ENCODE results near the gene COPB2. TPM values are rescaled to one million over a fixed set of nuclear protein-coding genes. Genes with fewer than 3 reads are reported as not detected.

COPB2 gene
- total RNA-seq, 5 donors from 2014 or later (not counting 1 experiment from before 2014, with no cell fraction given), result 25.6 to 76.6 (median 68.2) TPM

DNA sequence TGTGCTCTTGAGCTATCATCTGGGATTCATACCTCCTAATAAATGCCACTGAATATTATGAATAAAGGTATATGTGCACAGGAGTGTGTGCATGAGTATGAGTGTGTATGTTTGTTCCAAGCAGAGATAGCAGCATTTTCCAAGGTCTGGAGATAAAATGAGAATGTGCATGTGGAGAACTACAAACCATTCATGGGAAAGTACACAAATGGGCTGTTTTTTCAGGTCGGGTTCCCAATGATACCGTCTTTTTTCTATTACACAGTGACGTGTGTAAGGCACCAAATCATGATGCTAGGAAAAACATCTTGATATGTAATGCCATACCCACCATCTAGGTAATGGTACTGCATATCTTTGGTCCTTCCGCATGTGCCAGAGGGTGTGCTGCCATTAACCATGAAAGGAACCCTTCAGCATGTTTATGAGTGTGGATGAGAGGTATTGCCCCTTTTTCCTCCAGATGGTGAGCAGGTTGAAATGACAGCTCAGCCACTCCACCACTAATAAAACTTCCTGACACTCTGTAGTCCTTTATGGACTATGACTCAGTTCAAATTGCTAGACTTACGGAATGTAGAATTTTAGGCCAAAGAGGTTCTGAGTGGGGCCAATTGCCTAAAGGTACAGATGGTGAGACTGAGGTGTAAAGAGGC lies 36.4 kb upstream of the COPB2 start:
- H3K9me3 ChIP-seq, result no peaks in the 10 kb centered on the region
- Mint-ChIP-seq H3K27ac (no peak overlapping the region), H3K9me3 (no peaks in the 10 kb centered on the region), H3K27me3 (no peaks in the 10 kb centered on the region), H3K4me3 (no peak overlapping the region), H3K36me3 (peaks cover 14% of the 10 kb centered on the region), H3K4me1 (no peaks in the 10 kb centered on the region)
- H3K4me1 ChIP-seq (ENCODE audit: control insufficient read depth in 1 of 2, extremely low read depth in 1 of 2, insufficient read depth in 2 of 2, low read length in 2 of 2), result no peaks in the 10 kb centered on the region
- H3K4me3 ChIP-seq (ENCODE audit: control insufficient read depth in 1 of 2, extremely low read depth in 1 of 2, low read length in 1 of 2), result no peak overlapping the region
- DNase-seq (no peak), ATAC-seq (replicated peaks in 1 of 4) (no peak)
- H3K36me3 ChIP-seq (ENCODE audit: control insufficient read depth in 2 of 2, extremely low read depth in 1 of 2, insufficient read depth in 1 of 2, low read length in 1 of 2), result no peaks in the 10 kb centered on the region
- ChIA-PET POLR2A (no interaction called here), CTCF (no interaction called here)
- no peak overlapping the region for H3K27ac ChIP-seq (ENCODE audit: low read length)
- 83% methylated on average over 1 of the region's 5 CpGs for WGBS (ENCODE audit: insufficient coverage)
- H3K27me3 ChIP-seq (replicated peaks in 1 of 2; ENCODE audit: control insufficient read depth in 2 of 2, extremely low read depth in 1 of 2, insufficient read depth in 2 of 2, low read length in 1 of 2), result no peaks in the 10 kb centered on the region

DNA sequence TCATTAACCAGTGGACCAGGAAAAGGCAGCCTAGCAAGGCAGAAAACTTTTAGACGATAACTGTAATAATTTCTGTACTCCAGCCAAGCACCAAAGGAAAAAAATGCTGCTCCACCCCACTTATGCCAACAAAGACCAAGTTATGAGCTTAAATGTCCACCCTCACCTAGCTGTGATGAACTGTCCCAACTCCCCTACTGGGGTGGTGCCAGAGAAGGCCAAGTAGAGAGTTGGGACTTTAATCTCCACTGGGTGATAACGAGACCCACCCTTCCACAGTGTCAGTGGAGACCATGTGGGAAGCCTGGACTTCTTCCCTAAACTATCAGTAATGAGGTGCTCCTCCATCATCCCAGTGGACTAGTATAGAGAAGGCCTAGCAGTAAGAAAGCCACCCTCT lies 33.8 kb upstream of the COPB2 start:
- Histone ChIP-seq H3K27me3 (replicated peaks in 1 of 2; ENCODE audit: control insufficient read depth in 2 of 2, extremely low read depth in 1 of 2, insufficient read depth in 2 of 2, low read length in 1 of 2) (no peaks in the 10 kb centered on the region), H3K27ac (ENCODE audit: low read length) (no peak overlapping the region), H3K36me3 (ENCODE audit: control insufficient read depth in 2 of 2, extremely low read depth in 1 of 2, insufficient read depth in 1 of 2, low read length in 1 of 2) (no peaks in the 10 kb centered on the region), H3K9me3 (no peaks in the 10 kb centered on the region), H3K4me3 (ENCODE audit: control insufficient read depth in 1 of 2, extremely low read depth in 1 of 2, low read length in 1 of 2) (no peak overlapping the region), H3K4me1 (ENCODE audit: control insufficient read depth in 1 of 2, extremely low read depth in 1 of 2, insufficient read depth in 2 of 2, low read length in 2 of 2) (no peaks in the 10 kb centered on the region)
- no peaks in the 10 kb centered on the region for H3K27me3 Mint-ChIP-seq
- no peaks in the 10 kb centered on the region for H3K9me3 Mint-ChIP-seq
- CTCF ChIA-PET, result no interaction called here
- POLR2A ChIA-PET, result no interaction called here
- no peak for DNase-seq
- H3K36me3 Mint-ChIP-seq, result peaks cover 21% of the 10 kb centered on the region
- no peak overlapping the region for H3K4me3 Mint-ChIP-seq
- no peak for ATAC-seq (replicated peaks in 1 of 4)
- no peaks in the 10 kb centered on the region for H3K4me1 Mint-ChIP-seq
- H3K27ac Mint-ChIP-seq, result no peak overlapping the region
- WGBS (ENCODE audit: insufficient coverage), result 60% methylated on average over 1 of the region's 2 CpGs

DNA sequence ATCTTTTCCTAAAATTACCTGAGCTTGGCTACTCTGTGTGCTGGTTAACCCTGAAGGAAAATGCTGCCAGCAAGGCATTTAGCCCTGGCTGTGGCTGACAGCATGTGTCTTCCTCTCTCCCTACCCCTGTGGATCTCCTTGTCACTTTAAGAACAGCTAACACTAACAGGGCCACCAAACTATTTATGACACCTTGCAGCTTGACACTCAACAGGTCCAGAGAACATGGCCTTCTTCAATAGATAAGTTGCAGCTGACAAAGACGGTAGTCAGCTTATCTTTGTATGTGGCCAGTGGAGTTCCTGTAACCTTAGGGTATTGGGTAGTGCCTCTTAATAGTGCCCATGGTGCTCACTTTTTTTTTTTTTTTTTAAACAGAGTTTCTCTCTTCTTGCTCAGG lies 32.0 kb upstream of the COPB2 start:
- no peaks in the 10 kb centered on the region for H3K4me1 ChIP-seq (ENCODE audit: control insufficient read depth in 1 of 2, extremely low read depth in 1 of 2, insufficient read depth in 2 of 2, low read length in 2 of 2)
- Mint-ChIP-seq H3K27me3 (no peaks in the 10 kb centered on the region), H3K27ac (no peak overlapping the region), H3K36me3 (peaks cover 36% of the 10 kb centered on the region), H3K9me3 (peaks cover 2 to 16% (median 15%) of the 10 kb centered on the region in 3 donors), H3K4me1 (no peaks in the 10 kb centered on the region), H3K4me3 (no peak overlapping the region)
- no peak overlapping the region for H3K27ac ChIP-seq (ENCODE audit: low read length)
- no peaks in the 10 kb centered on the region for H3K27me3 ChIP-seq (replicated peaks in 1 of 2; ENCODE audit: control insufficient read depth in 2 of 2, extremely low read depth in 1 of 2, insufficient read depth in 2 of 2, low read length in 1 of 2)
- ChIA-PET CTCF (interaction anchor here in 1 of 2 donors (0.6 to 0.8 kb wide), 3 partner anchors 13 to 1748 kb away, joined by 4 to 6 read pairs (median 4); no protein-coding TSS in a partner anchor), POLR2A (no interaction called here)
- no peaks in the 10 kb centered on the region for H3K36me3 ChIP-seq (ENCODE audit: control insufficient read depth in 2 of 2, extremely low read depth in 1 of 2, insufficient read depth in 1 of 2, low read length in 1 of 2)
- ATAC-seq (replicated peaks in 1 of 4) (no peak), DNase-seq (no peak)
- no peak overlapping the region for H3K4me3 ChIP-seq (ENCODE audit: control insufficient read depth in 1 of 2, extremely low read depth in 1 of 2, low read length in 1 of 2)
- 100% methylated on average over 1 of the region's 1 CpG for WGBS (ENCODE audit: insufficient coverage)
- no peaks in the 10 kb centered on the region for H3K9me3 ChIP-seq

DNA sequence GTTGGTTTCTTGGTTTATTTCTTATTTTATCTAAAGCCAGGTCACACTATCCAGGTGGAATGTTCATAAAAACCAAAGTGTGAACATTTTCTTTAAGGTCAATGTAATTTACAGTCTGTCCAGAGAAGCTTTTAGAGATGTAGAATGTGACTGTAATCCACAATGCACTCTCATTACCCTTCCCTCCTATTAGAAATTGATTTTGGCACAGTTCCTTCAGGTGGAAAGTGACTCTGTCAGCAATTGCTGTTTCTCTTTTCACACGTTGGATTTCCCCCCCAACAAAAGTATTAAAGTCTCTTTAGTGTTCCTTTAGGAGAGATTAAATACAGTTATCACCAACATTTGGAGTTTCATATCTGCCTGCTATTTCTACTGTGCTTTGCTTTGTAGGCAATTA lies 31.6 kb upstream of the COPB2 start:
- WGBS (ENCODE audit: insufficient coverage), result no CpG with 5 or more reads among the region's 1 CpG
- POLR2A ChIA-PET, result no interaction called here

DNA sequence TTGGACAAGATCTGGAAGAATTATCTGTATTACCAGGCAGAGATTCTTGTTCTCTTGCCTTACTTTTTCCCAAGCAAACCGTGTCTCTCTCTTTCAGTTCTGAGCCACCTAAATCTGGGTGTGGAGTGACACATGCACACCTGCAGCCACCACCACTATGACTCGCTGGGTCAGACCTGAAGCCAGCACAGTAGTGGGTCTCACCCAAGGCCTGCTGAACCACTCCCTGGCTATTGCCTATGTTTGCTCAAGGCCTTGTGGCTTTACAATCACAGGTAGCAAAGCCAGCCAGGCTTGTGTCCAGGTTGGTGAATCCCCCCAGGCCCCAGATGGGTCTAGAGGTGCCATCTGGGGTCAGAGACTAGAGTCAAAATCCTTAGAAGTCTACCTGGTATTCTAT lies 28.7 kb upstream of the COPB2 start:
- Histone ChIP-seq H3K9me3 (no peaks in the 10 kb centered on the region), H3K4me3 (ENCODE audit: control insufficient read depth in 1 of 2, extremely low read depth in 1 of 2, low read length in 1 of 2) (no peak overlapping the region), H3K36me3 (ENCODE audit: control insufficient read depth in 2 of 2, extremely low read depth in 1 of 2, insufficient read depth in 1 of 2, low read length in 1 of 2) (no peaks in the 10 kb centered on the region), H3K27ac (ENCODE audit: low read length) (no peak overlapping the region), H3K27me3 (replicated peaks in 1 of 2; ENCODE audit: control insufficient read depth in 2 of 2, extremely low read depth in 1 of 2, insufficient read depth in 2 of 2, low read length in 1 of 2) (no peaks in the 10 kb centered on the region), H3K4me1 (ENCODE audit: control insufficient read depth in 1 of 2, extremely low read depth in 1 of 2, insufficient read depth in 2 of 2, low read length in 2 of 2) (no peaks in the 10 kb centered on the region)
- ChIA-PET POLR2A (no interaction called here), CTCF (no interaction called here)
- Mint-ChIP-seq H3K27me3 (no peaks in the 10 kb centered on the region), H3K27ac (no peak overlapping the region), H3K36me3 (peaks cover 34% of the 10 kb centered on the region), H3K9me3 (peaks cover 24 to 48% (median 35%) of the 10 kb centered on the region in 3 donors), H3K4me3 (no peak overlapping the region), H3K4me1 (no peaks in the 10 kb centered on the region)
- ATAC-seq (replicated peaks in 1 of 4) (no peak), DNase-seq (no peak)
- 75% methylated on average over 2 of the region's 2 CpGs for WGBS (ENCODE audit: insufficient coverage)

More for the DNA sequence above, 31.6 kb upstream of the COPB2 start:
- Mint-ChIP-seq H3K9me3 (peaks cover 4 to 20% (median 17%) of the 10 kb centered on the region in 3 donors), H3K4me3 (no peak overlapping the region), H3K27me3 (no peaks in the 10 kb centered on the region), H3K36me3 (peaks cover 36% of the 10 kb centered on the region), H3K27ac (no peak overlapping the region), H3K4me1 (no peaks in the 10 kb centered on the region)
- H3K4me3 ChIP-seq (ENCODE audit: control insufficient read depth in 1 of 2, extremely low read depth in 1 of 2, low read length in 1 of 2), result no peak overlapping the region
- no peak for DNase-seq
- no peaks in the 10 kb centered on the region for H3K4me1 ChIP-seq (ENCODE audit: control insufficient read depth in 1 of 2, extremely low read depth in 1 of 2, insufficient read depth in 2 of 2, low read length in 2 of 2)
- CTCF ChIA-PET, result interaction anchor here in 1 of 2 donors (0.6 to 0.8 kb wide), 3 partner anchors 14 to 1748 kb away, joined by 4 to 6 read pairs (median 4); no protein-coding TSS in a partner anchor
- no peaks in the 10 kb centered on the region for H3K27me3 ChIP-seq (replicated peaks in 1 of 2; ENCODE audit: control insufficient read depth in 2 of 2, extremely low read depth in 1 of 2, insufficient read depth in 2 of 2, low read length in 1 of 2)
- H3K9me3 ChIP-seq, result no peaks in the 10 kb centered on the region
- H3K36me3 ChIP-seq (ENCODE audit: control insufficient read depth in 2 of 2, extremely low read depth in 1 of 2, insufficient read depth in 1 of 2, low read length in 1 of 2), result no peaks in the 10 kb centered on the region
- H3K27ac ChIP-seq (ENCODE audit: low read length), result no peak overlapping the region
- ATAC-seq (replicated peaks in 1 of 4), result no peak

DNA sequence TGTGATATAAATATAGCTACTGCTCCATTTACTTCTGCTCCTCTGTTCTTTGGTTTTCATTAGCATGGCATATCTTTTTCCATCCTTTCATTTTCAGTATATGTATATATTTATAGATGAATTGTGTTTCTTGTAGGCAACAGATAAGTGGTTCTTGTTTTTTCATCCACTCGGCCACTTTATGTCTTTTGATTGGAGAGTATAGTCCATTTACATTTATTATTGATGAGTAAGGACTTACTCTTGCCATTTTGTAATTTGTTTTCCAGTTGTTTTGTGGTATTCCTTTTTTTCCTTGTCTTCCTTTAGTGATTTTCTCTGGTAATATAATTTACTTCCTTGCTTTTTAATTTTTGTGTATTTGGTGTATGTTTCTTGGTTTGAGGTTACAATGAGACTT lies 26.8 kb upstream of the COPB2 start:
- no peaks in the 10 kb centered on the region for H3K27me3 Mint-ChIP-seq
- H3K36me3 Mint-ChIP-seq, result peaks cover 31% of the 10 kb centered on the region
- CTCF ChIA-PET, result no interaction called here

More for the DNA sequence above, 26.8 kb upstream of the COPB2 start:
- Histone ChIP-seq H3K27me3 (replicated peaks in 1 of 2; ENCODE audit: control insufficient read depth in 2 of 2, extremely low read depth in 1 of 2, insufficient read depth in 2 of 2, low read length in 1 of 2) (no peaks in the 10 kb centered on the region), H3K4me3 (ENCODE audit: control insufficient read depth in 1 of 2, extremely low read depth in 1 of 2, low read length in 1 of 2) (no peak overlapping the region), H3K27ac (ENCODE audit: low read length) (no peak overlapping the region), H3K4me1 (ENCODE audit: control insufficient read depth in 1 of 2, extremely low read depth in 1 of 2, insufficient read depth in 2 of 2, low read length in 2 of 2) (no peaks in the 10 kb centered on the region), H3K9me3 (no peaks in the 10 kb centered on the region), H3K36me3 (ENCODE audit: control insufficient read depth in 2 of 2, extremely low read depth in 1 of 2, insufficient read depth in 1 of 2, low read length in 1 of 2) (no peaks in the 10 kb centered on the region)
- POLR2A ChIA-PET, result no interaction called here
- no peak overlapping the region for H3K4me3 Mint-ChIP-seq
- H3K4me1 Mint-ChIP-seq, result no peaks in the 10 kb centered on the region
- WGBS (ENCODE audit: insufficient coverage), result no CpG with 5 or more reads among the region's 1 CpG
- H3K9me3 Mint-ChIP-seq, result peaks cover 29 to 66% (median 48%) of the 10 kb centered on the region in 3 donors
- DNase-seq, result no peak
- no peak overlapping the region for H3K27ac Mint-ChIP-seq
- ATAC-seq (replicated peaks in 1 of 4), result no peak

All from T-cell (primary cell).